Right lobe of liver (tissue), 6 donors: Measurements from ENCODE around the gene GMNN. TPM values are rescaled to one million over a fixed set of nuclear protein-coding genes. Genes with fewer than 3 reads are reported as not detected.
"Not testable (repeated sequence)": the region's sequence is repeated elsewhere in the genome, so short reads cannot be mapped to it uniquely, and the experiment has no call there.

ENCODE experiments used
- ATAC-seq, 4 donors: fragments of 200-7000 bp; cut with Tn5 transposase; one replicate each; pipeline ENCODE4 v1.9.1; 2020; ENCODE audit warnings: mild to moderate bottlenecking in 4 of 4, moderate library complexity in 4 of 4
- DNase-seq, 3 donors: peaks; one replicate each; pipeline ENCODE4 v3.0.0-alpha.2; 2020
- H3K27ac ChIP-seq, 3 donors: fragments of 200-600 bp; one replicate each; pipeline ENCODE4 v1.8.0; 2022
- H3K27me3 ChIP-seq, 2 donors: fragments of 200-600 bp; one replicate each; pipeline ENCODE4 v1.8.0; 2022
- H3K36me3 ChIP-seq, 4 donors: fragments of 200-600 bp; sonication (generic) in 1 of 4; one replicate each; pipeline versions ENCODE4 v1.5.1 to v1.8.0; 2017 to 2022; ENCODE audit warnings: control low read depth in 1 of 4
- H3K4me1 ChIP-seq, 4 donors: fragments of 200-600 bp; sonication (generic) in 1 of 4; one replicate each; pipeline versions ENCODE4 v1.5.1 to v1.8.0; 2017 to 2022; ENCODE audit warnings: control low read depth in 1 of 4
- H3K4me3 ChIP-seq, 3 donors: fragments of 200-600 bp; one replicate each; pipeline ENCODE4 v1.8.0; 2022
- H3K9me3 ChIP-seq, 4 donors: fragments of 200-600 bp; sonication (generic) in 1 of 4; one replicate each; pipeline versions ENCODE4 v1.5.1 to v1.8.0; 2017 to 2022; ENCODE audit warnings: control low read depth in 1 of 4
- CTCF ChIP-seq, 4 donors: fragments of 200-600 bp in 3 of 4; fragments of 450-650 bp in 1 of 4; IDR thresholded peaks; one replicate each; pipeline versions ENCODE4 v1.5.1 to v1.8.0; 2016 to 2022; ENCODE audit warnings: antibody characterized with exemption in 4 of 4, mild to moderate bottlenecking in 2 of 4
- POLR2A ChIP-seq: fragments of 450-650 bp; IDR thresholded peaks from one replicate; pipeline ENCODE4 v1.6.1; 2017; ENCODE audit warnings: antibody characterized with exemption, mild to moderate bottlenecking
- WGBS: methylation state at CpG from one replicate; pipeline ENCODE4 v1.1.6; 2018; ENCODE audit warnings: low coverage, low lambda C conversion rate; ENCODE audit not compliant: insufficient coverage; ENCODE audit errors: missing lambda C conversion rate; 5-methylcytosine and 5-hydroxymethylcytosine counted together
- intact Hi-C, 2 donors: fragments of 100-400 bp; cut with DNase I; formaldehyde crosslinking; loops; one replicate each; pipeline versions ENCODE4 v1.11.2 to v1.14.1; 2022
- long read RNA-seq: library from polyadenylated mRNA; unstranded; transcript quantifications from one replicate; pipeline ENCODE4 v2.0.0, GENCODE V29; 2019
- total RNA-seq, 6 experiments: library from RNA; depleted of rRNA in 2 of 6; stranded (reverse); fragments of >200 nt in 2 of 6; fragmentation: NEBNext Ultra II Directional in 3 of 6; extraction: Animal tissue kit (Norgen Biotek cat#: 25700) in 3 of 6; gene quantifications; one replicate each; pipeline versions ENCODE4 v1.1.0 to v1.2.4, GENCODE V29; 2016 to 2023
- donor health status: DM: no; HTN: yes; CAD: no.
- donor health status: DM: no; HTN: no; CAD: no.
- donor health status: DM: no; HTN: no; CAD: no.
- donor health status: DM: no; HTN: yes; CAD: no.
- donor health status: DM: no; HTN: yes; CAD: no.

The GMNN gene
- total RNA-seq = 10 to 100 TPM in 2 of 6 experiments, 1 to 10 TPM in 4; 7.7 to 19.0 (median 8.3) TPM
- long read RNA-seq, partial matches to known transcripts = 3 of 7 reads
- long read RNA-seq, other reads (novel, unspliced or antisense) = 0 of 7 reads

- intact Hi-C loops = no loop called here
- WGBS = 0% methylated on average over 27 of the region's 75 CpGs
Observed at GRCh38 chr6:24774696-24775519, at the start of gene GMNN. TSS of gene GMNN (plus strand) at chr6:24774937. CDS start at chr6:24777247, 2,310 bp downstream.

GRCh38 chr6:24730653-24731052 is 44.1 kb upstream of the GMNN start:
- intact Hi-C loops, H3K4me1 ChIP-seq, H3K27me3 ChIP-seq, ATAC-seq, DNase-seq, H3K36me3 ChIP-seq, H3K9me3 ChIP-seq, H3K4me3 ChIP-seq, H3K27ac ChIP-seq: not testable (repeated sequence)
- WGBS = 88% methylated on average over 3 of the region's 3 CpGs

More at GRCh38 chr6:24774696-24775519, at the start of gene GMNN:
- Histone ChIP-seq H3K27ac (peak within 1 kb of the TSS; percentile 90 to 95 (median 90)), H3K9me3 (no peaks in the 10 kb centered on the region), H3K4me1 (peaks cover 0 to 16% (median 4%) of the 10 kb centered on the region in 4 donors), H3K27me3 (no peaks in the 10 kb centered on the region), H3K4me3 (peak within 1 kb of the TSS; percentile 96 to 100 (median 99)), H3K36me3 (no peaks in the 10 kb centered on the region)
- ATAC-seq (peak; percentile 92 to 98 (median 94)), DNase-seq (peak; percentile 99)
- no peak for TF ChIP-seq CTCF (IDR thresholded peaks at IDR 0.05)
- peak; percentile 73 for TF ChIP-seq POLR2A

- 70% methylated on average over 2 of the region's 6 CpGs for WGBS
- H3K9me3 ChIP-seq, H3K27ac ChIP-seq, H3K27me3 ChIP-seq, H3K4me1 ChIP-seq, intact Hi-C loops, DNase-seq, ATAC-seq, H3K36me3 ChIP-seq, H3K4me3 ChIP-seq: not testable (repeated sequence)
Observed at GRCh38 chr6:24731456-24732134, 43.1 kb upstream of the GMNN start.

- H3K4me1 ChIP-seq = no peaks in the 10 kb centered on the region
- ATAC-seq = no peak
- TF ChIP-seq POLR2A = no peak
- TF ChIP-seq CTCF (IDR thresholded peaks at IDR 0.05) = no peak
- no peaks in the 10 kb centered on the region for H3K27me3 ChIP-seq
- 100% methylated on average over 1 of the region's 1 CpG for WGBS
- no peaks in the 10 kb centered on the region for H3K9me3 ChIP-seq
- no peak overlapping the region for H3K27ac ChIP-seq
- DNase-seq = no peak
- H3K4me3 ChIP-seq = no peak overlapping the region
- intact Hi-C loops = no loop called here
- H3K36me3 ChIP-seq = no peaks in the 10 kb centered on the region
Observed at GRCh38 chr6:24734166-24734565, 40.6 kb upstream of the GMNN start.

GRCh38 chr6:24734710-24735109 is 40.0 kb upstream of the GMNN start:
- DNase-seq, H3K27me3 ChIP-seq, H3K4me1 ChIP-seq, H3K4me3 ChIP-seq, H3K36me3 ChIP-seq, H3K9me3 ChIP-seq, H3K27ac ChIP-seq, ATAC-seq, intact Hi-C loops: not testable (repeated sequence)
- 78% methylated on average over 2 of the region's 4 CpGs for WGBS

- Histone ChIP-seq H3K36me3 (no peaks in the 10 kb centered on the region), H3K4me1 (no peaks in the 10 kb centered on the region), H3K9me3 (no peaks in the 10 kb centered on the region), H3K27ac (no peak overlapping the region), H3K27me3 (no peaks in the 10 kb centered on the region), H3K4me3 (no peak overlapping the region)
- DNase-seq (no peak), ATAC-seq (no peak)
- 58% methylated on average over 2 of the region's 3 CpGs for WGBS
- intact Hi-C loops = no loop called here
- TF ChIP-seq POLR2A (no peak), CTCF (IDR thresholded peaks at IDR 0.05) (no peak)
Observed at GRCh38 chr6:24738741-24739140, 36.0 kb upstream of the GMNN start.
